Naive thymus-derived CD8-positive, alpha-beta T cell (primary cell): Measurements from ENCODE around the gene PPIL6. TPM values are rescaled to one million over a fixed set of nuclear protein-coding genes. Genes with fewer than 3 reads are reported as not detected.

Experiments used
- ATAC-seq, 2 donors: fragments of 150-1000 bp; cut with Tn5 transposase in 1 of 2; sonication (Bioruptor Pico), chemical (Tn5 transposase) in 1 of 2; 1 replicate in 1 of 2; 2 replicates in 1 of 2; pipeline ENCODE4 v1.10.0; 2021; ENCODE audit warnings: mild to moderate bottlenecking in 2 of 2, moderate library complexity in 2 of 2
- POLR2A ChIA-PET: fragments of 350-600 bp; sonication (Branson Sonifier 250); formaldehyde crosslinking; loops from one replicate; lab custom pipeline; 2021; ENCODE audit warnings: antibody characterized with exemption; lab: Charles Lee
- DNase-seq, 10 donors: peaks; one replicate each; pipeline versions ENCODE4 v3.0.0 to v3.0.0-alpha.2; 2020 to 2022
- H3K27ac Mint-ChIP-seq, 10 donors: one replicate each; pipeline ENCODE4 v1.8.0; 2020 to 2022; ENCODE audit warnings: mild to moderate bottlenecking in 10 of 10, mixed read lengths in 10 of 10, moderate library complexity in 4 of 10, inconsistent platforms in 1 of 10
- H3K27me3 Mint-ChIP-seq, 5 donors: one replicate each; pipeline ENCODE4 v1.8.0; 2021 to 2022; ENCODE audit warnings: mixed read lengths in 5 of 5
- H3K36me3 Mint-ChIP-seq, 3 donors: one replicate each; pipeline ENCODE4 v1.8.0; 2020 to 2022; ENCODE audit warnings: mixed read lengths in 3 of 3, mild to moderate bottlenecking in 2 of 3, inconsistent platforms in 1 of 3
- H3K4me1 Mint-ChIP-seq, 4 donors: one replicate each; pipeline ENCODE4 v1.8.0; 2021 to 2022; ENCODE audit warnings: mixed read lengths in 4 of 4
- H3K4me3 Mint-ChIP-seq, 10 donors: one replicate each; pipeline ENCODE4 v1.8.0; 2020 to 2022; ENCODE audit warnings: mild to moderate bottlenecking in 10 of 10, mixed read lengths in 10 of 10, moderate library complexity in 6 of 10, inconsistent platforms in 1 of 10
- H3K9me3 Mint-ChIP-seq, 9 donors: one replicate each; pipeline ENCODE4 v1.8.0; 2020 to 2022; ENCODE audit warnings: mixed read lengths in 9 of 9, mild to moderate bottlenecking in 3 of 9, inconsistent platforms in 1 of 9, moderate library complexity in 1 of 9
- polyA plus RNA-seq, 3 donors: library from polyadenylated mRNA; unstranded; fragments of 300-500 nt; fragmentation: Illumina TruSeq; gene quantifications; one replicate each; pipeline ENCODE4 v1.2.3, GENCODE V29; 2021
- total RNA-seq, 8 experiments: library from RNA in 2 of 8; stranded (reverse) in 2 of 8; gene quantifications; one replicate each; pipeline ENCODE4 v1.2.3 and lab custom pipeline; 2021 to 2026

PPIL6 gene
- total and polyA plus RNA-seq, 5 experiments from 2014 or later, result 0.25 to 1.7 (median 0.66) TPM

GRCh38 chr6:109477725-109478124, 37.3 kb upstream of the PPIL6 start:
- H3K4me1 Mint-ChIP-seq, result peaks cover 46 to 86% (median 83%) of the 10 kb centered on the region in 4 donors
- peak overlapping the region; percentile 16 to 97 (median 85) for H3K4me3 Mint-ChIP-seq
- H3K36me3 Mint-ChIP-seq, result peaks cover 19 to 89% (median 43%) of the 10 kb centered on the region in 3 donors
- POLR2A ChIA-PET, result interaction anchor here (6.9 kb wide), 1 partner anchor 21 kb away, joined by 80 read pairs; the partner anchor contains the start of gene MICAL1
- no peaks in the 10 kb centered on the region for H3K9me3 Mint-ChIP-seq
- DNase-seq (no peak), ATAC-seq (no peak)
- peak overlapping the region; percentile 60 to 93 (median 82) for H3K27ac Mint-ChIP-seq
- H3K27me3 Mint-ChIP-seq, result no peaks in the 10 kb centered on the region

GRCh38 chr6:109477184-109477583, 36.8 kb upstream of the PPIL6 start:
- Mint-ChIP-seq H3K36me3 (peaks cover 23 to 94% (median 48%) of the 10 kb centered on the region in 3 donors), H3K4me3 (peak overlapping the region; percentile 16 to 97 (median 85)), H3K27ac (peak overlapping the region in 8 of 10 donors; percentile 63 to 93 (median 82)), H3K27me3 (no peaks in the 10 kb centered on the region), H3K4me1 (peaks cover 47 to 87% (median 85%) of the 10 kb centered on the region in 4 donors), H3K9me3 (no peaks in the 10 kb centered on the region)
- POLR2A ChIA-PET, result no interaction called here
- no peak for ATAC-seq
- no peak for DNase-seq

GRCh38 chr6:109475625-109476024, 35.2 kb upstream of the PPIL6 start:
- Mint-ChIP-seq H3K36me3 (peaks cover 19 to 97% (median 43%) of the 10 kb centered on the region in 3 donors), H3K4me3 (peak overlapping the region in 3 of 10 donors; percentile 36 to 58 (median 54)), H3K9me3 (no peaks in the 10 kb centered on the region), H3K4me1 (peaks cover 39 to 87% (median 81%) of the 10 kb centered on the region in 4 donors), H3K27ac (peak overlapping the region in 3 of 10 donors; percentile 9 to 67 (median 48)), H3K27me3 (no peaks in the 10 kb centered on the region)
- POLR2A ChIA-PET, result no interaction called here
- DNase-seq (no peak), ATAC-seq (no peak)

GRCh38 chr6:109474995-109475394, 34.6 kb upstream of the PPIL6 start:
- DNase-seq (no peak), ATAC-seq (no peak)
- H3K4me3 Mint-ChIP-seq, result peak overlapping the region in 1 of 10 donors; percentile 45
- peaks cover 16 to 98% (median 41%) of the 10 kb centered on the region in 3 donors for H3K36me3 Mint-ChIP-seq
- H3K4me1 Mint-ChIP-seq, result peaks cover 35 to 88% (median 78%) of the 10 kb centered on the region in 4 donors
- peak overlapping the region in 1 of 10 donors; percentile 33 for H3K27ac Mint-ChIP-seq
- POLR2A ChIA-PET, result no interaction called here
- no peaks in the 10 kb centered on the region for H3K9me3 Mint-ChIP-seq
- H3K27me3 Mint-ChIP-seq, result no peaks in the 10 kb centered on the region

GRCh38 chr6:109473120-109473519, 32.7 kb upstream of the PPIL6 start:
- no peak for DNase-seq
- peaks cover 32 to 88% (median 73%) of the 10 kb centered on the region in 4 donors for H3K4me1 Mint-ChIP-seq
- POLR2A ChIA-PET, result interaction anchor here (0.7 to 1.2 kb wide), 2 partner anchors 10 to 18 kb away, joined by 3 read pairs; partner anchors contain the start of gene ZBTB24
- peaks cover 10 to 97% (median 26%) of the 10 kb centered on the region in 3 donors for H3K36me3 Mint-ChIP-seq
- no peaks in the 10 kb centered on the region for H3K27me3 Mint-ChIP-seq
- H3K9me3 Mint-ChIP-seq, result no peaks in the 10 kb centered on the region
- no peak for ATAC-seq
- peak overlapping the region in 1 of 10 donors; percentile 60 for H3K4me3 Mint-ChIP-seq
- peak overlapping the region in 8 of 10 donors; percentile 10 to 84 (median 59) for H3K27ac Mint-ChIP-seq

- no peak for DNase-seq
- H3K27ac Mint-ChIP-seq, result peak overlapping the region; percentile 12 to 84 (median 58)
- no peaks in the 10 kb centered on the region for H3K9me3 Mint-ChIP-seq
- no peak for ATAC-seq
- peak overlapping the region in 2 of 10 donors; percentile 1 to 22 for H3K4me3 Mint-ChIP-seq
- POLR2A ChIA-PET, result interaction anchor here (0.7 to 1.2 kb wide), 3 partner anchors 10 to 19 kb away, joined by 3 read pairs; partner anchors contain the start of gene ZBTB24
- no peaks in the 10 kb centered on the region for H3K27me3 Mint-ChIP-seq
- H3K4me1 Mint-ChIP-seq, result peaks cover 29 to 87% (median 68%) of the 10 kb centered on the region in 4 donors
- peaks cover 6 to 97% (median 30%) of the 10 kb centered on the region in 3 donors for H3K36me3 Mint-ChIP-seq
Measured at GRCh38 chr6:109472132-109472995, 31.9 kb upstream of the PPIL6 start.

GRCh38 chr6:109471105-109471810, 30.8 kb upstream of the PPIL6 start:
- Mint-ChIP-seq H3K27ac (peak overlapping the region in 7 of 10 donors; percentile 31 to 80 (median 61)), H3K4me1 (peaks cover 29 to 78% (median 59%) of the 10 kb centered on the region in 4 donors), H3K4me3 (no peak overlapping the region), H3K9me3 (no peaks in the 10 kb centered on the region), H3K36me3 (peaks cover 6 to 99% (median 31%) of the 10 kb centered on the region in 3 donors), H3K27me3 (no peaks in the 10 kb centered on the region)
- DNase-seq (no peak), ATAC-seq (no peak)
- POLR2A ChIA-PET, result interaction anchor here (1.0 to 1.1 kb wide), 2 partner anchors 11 to 14 kb away, joined by 3 read pairs; partner anchors contain the start of gene ZBTB24

GRCh38 chr6:109469591-109470189, 29.3 kb upstream of the PPIL6 start:
- peak overlapping the region; percentile 23 to 90 (median 61) for H3K27ac Mint-ChIP-seq

GRCh38 chr6:109467696-109468095, 27.3 kb upstream of the PPIL6 start:
- DNase-seq, result no peak
- H3K36me3 Mint-ChIP-seq, result peaks cover 4 to 96% (median 30%) of the 10 kb centered on the region in 3 donors
- peak overlapping the region in 6 of 10 donors; percentile 6 to 76 (median 30) for H3K27ac Mint-ChIP-seq

More at GRCh38 chr6:109469591-109470189, 29.3 kb upstream of the PPIL6 start:
- Mint-ChIP-seq H3K36me3 (peaks cover 6 to 98% (median 32%) of the 10 kb centered on the region in 3 donors), H3K27me3 (no peaks in the 10 kb centered on the region), H3K4me1 (peaks cover 29 to 77% (median 59%) of the 10 kb centered on the region in 4 donors), H3K9me3 (no peaks in the 10 kb centered on the region), H3K4me3 (peak overlapping the region in 1 of 10 donors; percentile 0)
- POLR2A ChIA-PET, result interaction anchor here (1.1 to 1.4 kb wide), 4 partner anchors 10 to 25 kb away, joined by 3 to 5 read pairs (median 3); partner anchors contain the start of gene ZBTB24
- DNase-seq (no peak), ATAC-seq (no peak)

GRCh38 chr6:109466212-109466923, 25.9 kb upstream of the PPIL6 start:
- POLR2A ChIA-PET, result interaction anchor here (1.0 kb wide), 1 partner anchor 84 kb away, joined by 3 read pairs; the partner anchor contains the start of gene CD164
- Mint-ChIP-seq H3K27me3 (no peaks in the 10 kb centered on the region), H3K27ac (peak overlapping the region in 7 of 10 donors; percentile 13 to 78 (median 36)), H3K36me3 (peaks cover 9 to 94% (median 36%) of the 10 kb centered on the region in 3 donors), H3K4me1 (peaks cover 28 to 69% (median 52%) of the 10 kb centered on the region in 4 donors), H3K4me3 (no peak overlapping the region), H3K9me3 (peaks cover 0 to 3% (median 0%) of the 10 kb centered on the region in 9 donors)
- DNase-seq (no peak), ATAC-seq (no peak)

More at GRCh38 chr6:109467696-109468095, 27.3 kb upstream of the PPIL6 start:
- H3K4me3 Mint-ChIP-seq, result no peak overlapping the region
- POLR2A ChIA-PET, result no interaction called here
- no peaks in the 10 kb centered on the region for H3K9me3 Mint-ChIP-seq
- no peak for ATAC-seq
- H3K27me3 Mint-ChIP-seq, result no peaks in the 10 kb centered on the region
- H3K4me1 Mint-ChIP-seq, result peaks cover 25 to 73% (median 56%) of the 10 kb centered on the region in 4 donors

GRCh38 chr6:109465772-109466171, 25.3 kb upstream of the PPIL6 start:
- no peak for DNase-seq
- Mint-ChIP-seq H3K27me3 (no peaks in the 10 kb centered on the region), H3K9me3 (peaks cover 0 to 3% (median 0%) of the 10 kb centered on the region in 9 donors), H3K27ac (peak overlapping the region in 6 of 10 donors; percentile 19 to 78 (median 34)), H3K36me3 (peaks cover 9 to 92% (median 40%) of the 10 kb centered on the region in 3 donors), H3K4me1 (peaks cover 30 to 64% (median 50%) of the 10 kb centered on the region in 4 donors), H3K4me3 (no peak overlapping the region)
- POLR2A ChIA-PET, result interaction anchor here (0.8 to 1.0 kb wide), 2 partner anchors 10 to 83 kb away, joined by 3 to 4 read pairs; partner anchors contain the start of genes CD164 and MICAL1
- no peak for ATAC-seq
